Trophoblast cell (in vitro differentiated cells and primary cell): ENCODE results near the gene PSTPIP1.
A peak's percentile ranks its signal among the peaks of the same experiment; 100 is the strongest.

Source experiments
- DNase-seq, 2 donors: peaks; one replicate each; pipeline ENCODE4 v3.0.0-alpha.2; 2016
- H2AFZ ChIP-seq: 2 replicates; pipeline ENCODE4 v1.6.1; 2013; ENCODE audit warnings: low read length, moderate library complexity, mild to moderate bottlenecking; ENCODE audit not compliant: insufficient read depth, poor library complexity
- H2AK5ac ChIP-seq: 2 replicates; pipeline ENCODE4 v1.6.1; 2013; ENCODE audit warnings: mild to moderate bottlenecking, low read length
- H2BK120ac ChIP-seq: 2 replicates; pipeline ENCODE4 v1.6.1; 2013; ENCODE audit warnings: low read length, mild to moderate bottlenecking, moderate library complexity; ENCODE audit not compliant: insufficient read depth, poor library complexity
- H2BK12ac ChIP-seq: 2 replicates; pipeline ENCODE4 v1.6.1; 2013; ENCODE audit warnings: mild to moderate bottlenecking, low read length, moderate library complexity
- H2BK5ac ChIP-seq: 2 replicates; pipeline ENCODE4 v1.6.1; 2013; ENCODE audit warnings: low read length, low read depth, moderate library complexity, mild to moderate bottlenecking; ENCODE audit not compliant: poor library complexity
- H3K14ac ChIP-seq: 2 replicates; pipeline ENCODE4 v1.6.1; 2013; ENCODE audit warnings: mild to moderate bottlenecking, low read length
- H3K18ac ChIP-seq: 2 replicates; pipeline ENCODE4 v1.6.1; 2013; ENCODE audit warnings: mild to moderate bottlenecking, low read length
- H3K23ac ChIP-seq: 2 replicates; pipeline ENCODE4 v1.6.1; 2013; ENCODE audit warnings: low read length
- H3K27ac ChIP-seq: 2 replicates; pipeline ENCODE4 v1.5.1; 2013; ENCODE audit warnings: low read depth, mild to moderate bottlenecking, inconsistent platforms, low read length, moderate library complexity
- H3K27me3 ChIP-seq: 2 replicates; pipeline ENCODE4 v1.6.1; 2013; ENCODE audit warnings: inconsistent platforms, mild to moderate bottlenecking, low read length, moderate library complexity; ENCODE audit not compliant: insufficient read depth
- H3K36me3 ChIP-seq, 2 experiments: 1 replicate in 1 of 2; 2 replicates in 1 of 2; pipeline ENCODE4 v1.6.1; 2013; ENCODE audit warnings: low read length in 2 of 2, mild to moderate bottlenecking in 2 of 2, moderate library complexity in 1 of 2; ENCODE audit not compliant: insufficient read depth in 2 of 2, control insufficient read depth in 1 of 2
- H3K4ac ChIP-seq: 2 replicates; pipeline ENCODE4 v1.6.1; 2013; ENCODE audit warnings: low read depth, mild to moderate bottlenecking, low read length, moderate library complexity
- H3K4me1 ChIP-seq, 2 experiments: 1 replicate in 1 of 2; 2 replicates in 1 of 2; pipeline ENCODE4 v1.6.1; 2013; ENCODE audit warnings: low read length in 2 of 2, mild to moderate bottlenecking in 2 of 2, moderate library complexity in 1 of 2; ENCODE audit not compliant: insufficient read depth in 2 of 2, control insufficient read depth in 1 of 2
- H3K4me2 ChIP-seq: 2 replicates; pipeline ENCODE4 v1.6.1; 2013; ENCODE audit warnings: inconsistent platforms, mild to moderate bottlenecking, low read length, moderate library complexity
- H3K4me3 ChIP-seq: 2 replicates; pipeline ENCODE4 v1.5.1; 2013; ENCODE audit warnings: mild to moderate bottlenecking, low read depth, low read length, inconsistent platforms
- H3K79me1 ChIP-seq: one replicate; pipeline ENCODE4 v1.6.1; 2013; ENCODE audit warnings: low read length
- H3K79me2 ChIP-seq: 2 replicates; pipeline ENCODE4 v1.6.1; 2013; ENCODE audit warnings: low read length, mild to moderate bottlenecking; ENCODE audit not compliant: control insufficient read depth, insufficient read depth, poor library complexity
- H3K9ac ChIP-seq: 2 replicates; pipeline ENCODE4 v1.6.1; 2013; ENCODE audit warnings: mild to moderate bottlenecking, low read length
- H3K9me3 ChIP-seq: 2 replicates; pipeline ENCODE4 v1.6.1; 2013; ENCODE audit warnings: low read depth, mild to moderate bottlenecking, control low read depth, inconsistent platforms, low read length; ENCODE audit not compliant: insufficient read depth
- H4K12ac ChIP-seq: 2 replicates; pipeline ENCODE4 v1.6.1; 2013; ENCODE audit warnings: low read depth, mild to moderate bottlenecking, low read length, moderate library complexity
- H4K8ac ChIP-seq: 2 replicates; pipeline ENCODE4 v1.6.1; 2013; ENCODE audit warnings: low read depth, mild to moderate bottlenecking, low read length, moderate library complexity
- H4K91ac ChIP-seq: one replicate; pipeline ENCODE4 v1.6.1; 2013; ENCODE audit warnings: low read depth, mild to moderate bottlenecking, low read length, moderate library complexity
- WGBS: extraction: QIAGEN DNeasy Blood & Tissue Kit; methylation state at CpG from one replicate; pipeline ENCODE4 v1.1.7; 2013; ENCODE audit warnings: missing lambda C conversion rate; ENCODE audit not compliant: insufficient read length, insufficient coverage; ENCODE audit errors: extremely low coverage; 5-methylcytosine and 5-hydroxymethylcytosine counted together

The PSTPIP1 gene

GRCh38 chr15:76998663-76999285, 3.8 kb downstream of the PSTPIP1 start:
- Histone ChIP-seq H4K8ac (no peak overlapping the region), H2BK120ac (no peak overlapping the region), H3K14ac (no peak overlapping the region), H3K27me3 (no peaks in the 10 kb centered on the region), H3K9me3 (peaks cover 1% of the 10 kb centered on the region), H3K9ac (no peak overlapping the region), H3K27ac (no peak overlapping the region), H3K23ac (no peak overlapping the region), H3K4me1 (no peaks in the 10 kb centered on the region), H3K18ac (no peak overlapping the region), H4K91ac (no peak overlapping the region), H2AFZ (no peak overlapping the region), H3K36me3 (no peaks in the 10 kb centered on the region), H3K4me3 (no peak overlapping the region), H3K79me2 (no peaks in the 10 kb centered on the region), H2BK5ac (no peak overlapping the region), H3K79me1 (no peaks in the 10 kb centered on the region), H3K4me2 (no peak overlapping the region), H2BK12ac (no peak overlapping the region), H2AK5ac (no peak overlapping the region), H4K12ac (no peak overlapping the region), H3K4ac (no peak overlapping the region)
- no peak for DNase-seq
- no CpG with 5 or more reads among the region's 8 CpGs for WGBS

GRCh38 chr15:76999996-77000395, 5.1 kb downstream of the PSTPIP1 start:
- Histone ChIP-seq H3K4me2 (no peak overlapping the region), H4K91ac (no peak overlapping the region), H2BK12ac (no peak overlapping the region), H3K4me1 (no peaks in the 10 kb centered on the region), H3K18ac (no peak overlapping the region), H3K27ac (no peak overlapping the region), H3K27me3 (no peaks in the 10 kb centered on the region), H3K23ac (no peak overlapping the region), H2AK5ac (no peak overlapping the region), H2BK120ac (no peak overlapping the region), H4K8ac (no peak overlapping the region), H3K79me1 (no peaks in the 10 kb centered on the region), H3K4ac (no peak overlapping the region), H2BK5ac (no peak overlapping the region), H3K4me3 (no peak overlapping the region), H3K36me3 (no peaks in the 10 kb centered on the region), H4K12ac (no peak overlapping the region), H3K79me2 (no peaks in the 10 kb centered on the region), H3K9ac (no peak overlapping the region), H3K14ac (no peak overlapping the region), H3K9me3 (peaks cover 1% of the 10 kb centered on the region), H2AFZ (no peak overlapping the region)
- WGBS: no CpG with 5 or more reads among the region's 2 CpGs
- DNase-seq: no peak

- H3K79me2 ChIP-seq: no peaks in the 10 kb centered on the region
- no peak overlapping the region for H3K14ac ChIP-seq
- no peak overlapping the region for H3K4me3 ChIP-seq
- H3K79me1 ChIP-seq: no peaks in the 10 kb centered on the region
- H2AK5ac ChIP-seq: no peak overlapping the region
- H2AFZ ChIP-seq: no peak overlapping the region
- H4K91ac ChIP-seq: no peak overlapping the region
- DNase-seq: no peak
- no CpG with 5 or more reads among the region's 4 CpGs for WGBS
- no peak overlapping the region for H4K12ac ChIP-seq
- no peak overlapping the region for H3K27ac ChIP-seq
- no peaks in the 10 kb centered on the region for H3K4me1 ChIP-seq
- no peak overlapping the region for H3K4ac ChIP-seq
- H2BK12ac ChIP-seq: no peak overlapping the region
- no peak overlapping the region for H3K23ac ChIP-seq
- no peaks in the 10 kb centered on the region for H3K36me3 ChIP-seq
- H4K8ac ChIP-seq: no peak overlapping the region
- H3K9me3 ChIP-seq: peaks cover 1% of the 10 kb centered on the region
- H2BK5ac ChIP-seq: no peak overlapping the region
- H3K27me3 ChIP-seq: no peaks in the 10 kb centered on the region
- H2BK120ac ChIP-seq: no peak overlapping the region
- no peak overlapping the region for H3K18ac ChIP-seq
- H3K4me2 ChIP-seq: no peak overlapping the region
- no peak overlapping the region for H3K9ac ChIP-seq
Measured at GRCh38 chr15:77001351-77001750, 6.4 kb downstream of the PSTPIP1 start.

- Histone ChIP-seq H2AFZ (no peak overlapping the region), H3K9ac (peak overlapping the region; percentile 3), H3K79me2 (no peaks in the 10 kb centered on the region), H4K8ac (no peak overlapping the region), H3K14ac (no peak overlapping the region), H3K18ac (no peak overlapping the region), H2BK5ac (no peak overlapping the region), H3K79me1 (no peaks in the 10 kb centered on the region), H3K23ac (no peak overlapping the region), H3K27ac (no peak overlapping the region), H3K4ac (no peak overlapping the region), H2AK5ac (no peak overlapping the region), H3K4me3 (no peak overlapping the region), H3K27me3 (no peaks in the 10 kb centered on the region), H2BK12ac (no peak overlapping the region), H3K9me3 (no peaks in the 10 kb centered on the region), H3K4me2 (no peak overlapping the region), H4K12ac (no peak overlapping the region), H2BK120ac (no peak overlapping the region), H4K91ac (no peak overlapping the region), H3K4me1 (no peaks in the 10 kb centered on the region), H3K36me3 (no peaks in the 10 kb centered on the region)
- DNase-seq: no peak
- WGBS: no CpG with 5 or more reads among the region's 4 CpGs
Measured at GRCh38 chr15:77001966-77002365, 7.0 kb downstream of the PSTPIP1 start.
